ENCODE data around the gene C12orf42. TPM values are rescaled to one million over a fixed set of nuclear protein-coding genes. Genes with fewer than 3 reads are reported as not detected.
"Not testable (repeated sequence)": the region's sequence is repeated elsewhere in the genome, so short reads cannot be mapped to it uniquely, and the experiment has no call there.

The C12orf42 gene
- total RNA-seq, 1 donor = not detected

- Histone ChIP-seq H3K27me3 (ENCODE audit: insufficient read depth, low read length) (no peaks in the 10 kb centered on the region), H3K79me2 (ENCODE audit: insufficient read depth, low read length) (no peaks in the 10 kb centered on the region), H3K9me3 (ENCODE audit: low read depth, low read length) (no peaks in the 10 kb centered on the region), H3K27ac (ENCODE audit: low read depth, low read length) (no peak overlapping the region), H3K4me1 (ENCODE audit: insufficient read depth, low read length) (no peaks in the 10 kb centered on the region), H3K4me3 (ENCODE audit: insufficient read depth, low read length) (no peak overlapping the region), H2AFZ (ENCODE audit: low read length) (no peak overlapping the region), H4K20me1 (ENCODE audit: insufficient read depth, low read length) (no peaks in the 10 kb centered on the region), H3K4me2 (ENCODE audit: insufficient read depth, low read length) (no peak overlapping the region), H3K36me3 (ENCODE audit: insufficient read depth, low read length) (no peaks in the 10 kb centered on the region)
- no peak for DNase-seq (ENCODE audit: insufficient read length, low spot score, missing footprints)
- TF ChIP-seq, protein P1, sequence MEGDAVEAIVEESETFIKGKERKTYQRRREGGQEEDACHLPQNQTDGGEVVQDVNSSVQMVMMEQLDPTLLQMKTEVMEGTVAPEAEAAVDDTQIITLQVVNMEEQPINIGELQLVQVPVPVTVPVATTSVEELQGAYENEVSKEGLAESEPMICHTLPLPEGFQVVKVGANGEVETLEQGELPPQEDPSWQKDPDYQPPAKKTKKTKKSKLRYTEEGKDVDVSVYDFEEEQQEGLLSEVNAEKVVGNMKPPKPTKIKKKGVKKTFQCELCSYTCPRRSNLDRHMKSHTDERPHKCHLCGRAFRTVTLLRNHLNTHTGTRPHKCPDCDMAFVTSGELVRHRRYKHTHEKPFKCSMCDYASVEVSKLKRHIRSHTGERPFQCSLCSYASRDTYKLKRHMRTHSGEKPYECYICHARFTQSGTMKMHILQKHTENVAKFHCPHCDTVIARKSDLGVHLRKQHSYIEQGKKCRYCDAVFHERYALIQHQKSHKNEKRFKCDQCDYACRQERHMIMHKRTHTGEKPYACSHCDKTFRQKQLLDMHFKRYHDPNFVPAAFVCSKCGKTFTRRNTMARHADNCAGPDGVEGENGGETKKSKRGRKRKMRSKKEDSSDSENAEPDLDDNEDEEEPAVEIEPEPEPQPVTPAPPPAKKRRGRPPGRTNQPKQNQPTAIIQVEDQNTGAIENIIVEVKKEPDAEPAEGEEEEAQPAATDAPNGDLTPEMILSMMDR (IDR thresholded peaks at IDR 0.05; ENCODE audit: extremely low read depth, low read depth, low read length) = no peak
Observed at GRCh38 chr12:103444983-103445382, 50.8 kb downstream of the C12orf42 start.

DNA sequence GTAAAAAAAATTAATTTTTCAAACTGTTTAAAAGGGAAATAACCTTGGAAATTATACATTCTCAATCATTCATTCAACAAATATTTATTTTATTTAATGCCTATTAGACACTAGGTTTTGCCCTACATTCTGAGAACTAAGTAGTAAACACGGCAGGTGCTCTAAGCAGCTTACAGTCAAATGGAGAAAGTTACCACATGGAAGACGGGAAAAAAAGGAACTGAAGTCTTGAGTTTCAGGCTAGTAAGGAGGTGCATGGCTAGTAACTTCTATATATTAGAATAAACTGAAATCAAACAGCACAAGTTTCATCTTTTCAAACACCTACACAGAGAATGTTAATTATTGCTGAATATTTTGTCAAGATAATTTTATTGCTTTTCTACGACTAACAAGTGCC, 52.9 kb downstream of the C12orf42 start:
- Histone ChIP-seq H3K4me1 (ENCODE audit: insufficient read depth, low read length) (no peaks in the 10 kb centered on the region), H4K20me1 (ENCODE audit: insufficient read depth, low read length) (no peaks in the 10 kb centered on the region), H3K36me3 (ENCODE audit: insufficient read depth, low read length) (no peaks in the 10 kb centered on the region), H2AFZ (ENCODE audit: low read length) (no peak overlapping the region), H3K4me2 (ENCODE audit: insufficient read depth, low read length) (no peak overlapping the region), H3K27me3 (ENCODE audit: insufficient read depth, low read length) (no peaks in the 10 kb centered on the region), H3K27ac (ENCODE audit: low read depth, low read length) (no peak overlapping the region), H3K4me3 (ENCODE audit: insufficient read depth, low read length) (no peak overlapping the region), H3K9me3 (ENCODE audit: low read depth, low read length) (no peaks in the 10 kb centered on the region), H3K79me2 (ENCODE audit: insufficient read depth, low read length) (no peaks in the 10 kb centered on the region)
- DNase-seq (ENCODE audit: insufficient read length, low spot score, missing footprints) = no peak
- TF ChIP-seq, protein P1 (IDR thresholded peaks at IDR 0.05; ENCODE audit: extremely low read depth, low read depth, low read length) = no peak

DNA sequence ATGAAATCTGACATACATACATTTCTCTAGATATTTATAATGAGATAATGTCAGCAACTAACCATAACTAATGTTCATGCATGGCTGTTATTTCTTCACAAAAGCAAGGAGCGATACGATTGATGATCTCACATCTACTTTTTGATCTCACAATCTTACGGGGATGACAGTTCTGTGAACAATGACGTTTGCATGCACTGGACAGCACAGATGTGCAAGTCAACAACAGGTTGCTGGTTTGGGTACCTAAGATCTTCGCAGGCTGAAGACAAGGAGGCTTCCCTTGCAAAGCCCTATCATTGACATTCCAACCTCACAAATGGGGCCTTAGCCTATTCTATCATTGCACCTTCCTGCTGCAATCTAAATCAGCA, 53.6 kb downstream of the C12orf42 start:
- no peaks in the 10 kb centered on the region for H4K20me1 ChIP-seq (ENCODE audit: insufficient read depth, low read length)
- TF ChIP-seq, protein P1 (IDR thresholded peaks at IDR 0.05; ENCODE audit: extremely low read depth, low read depth, low read length) = no peak
- no peaks in the 10 kb centered on the region for H3K4me1 ChIP-seq (ENCODE audit: insufficient read depth, low read length)
- DNase-seq (ENCODE audit: insufficient read length, low spot score, missing footprints) = no peak
- H3K4me3 ChIP-seq (ENCODE audit: insufficient read depth, low read length) = no peak overlapping the region
- H3K27me3 ChIP-seq (ENCODE audit: insufficient read depth, low read length) = no peaks in the 10 kb centered on the region
- H3K4me2 ChIP-seq (ENCODE audit: insufficient read depth, low read length) = no peak overlapping the region
- H3K27ac ChIP-seq (ENCODE audit: low read depth, low read length) = no peak overlapping the region
- H2AFZ ChIP-seq (ENCODE audit: low read length) = no peak overlapping the region
- H3K79me2 ChIP-seq (ENCODE audit: insufficient read depth, low read length) = no peaks in the 10 kb centered on the region
- H3K36me3 ChIP-seq (ENCODE audit: insufficient read depth, low read length) = no peaks in the 10 kb centered on the region
- H3K9me3 ChIP-seq (ENCODE audit: low read depth, low read length) = no peaks in the 10 kb centered on the region

DNA sequence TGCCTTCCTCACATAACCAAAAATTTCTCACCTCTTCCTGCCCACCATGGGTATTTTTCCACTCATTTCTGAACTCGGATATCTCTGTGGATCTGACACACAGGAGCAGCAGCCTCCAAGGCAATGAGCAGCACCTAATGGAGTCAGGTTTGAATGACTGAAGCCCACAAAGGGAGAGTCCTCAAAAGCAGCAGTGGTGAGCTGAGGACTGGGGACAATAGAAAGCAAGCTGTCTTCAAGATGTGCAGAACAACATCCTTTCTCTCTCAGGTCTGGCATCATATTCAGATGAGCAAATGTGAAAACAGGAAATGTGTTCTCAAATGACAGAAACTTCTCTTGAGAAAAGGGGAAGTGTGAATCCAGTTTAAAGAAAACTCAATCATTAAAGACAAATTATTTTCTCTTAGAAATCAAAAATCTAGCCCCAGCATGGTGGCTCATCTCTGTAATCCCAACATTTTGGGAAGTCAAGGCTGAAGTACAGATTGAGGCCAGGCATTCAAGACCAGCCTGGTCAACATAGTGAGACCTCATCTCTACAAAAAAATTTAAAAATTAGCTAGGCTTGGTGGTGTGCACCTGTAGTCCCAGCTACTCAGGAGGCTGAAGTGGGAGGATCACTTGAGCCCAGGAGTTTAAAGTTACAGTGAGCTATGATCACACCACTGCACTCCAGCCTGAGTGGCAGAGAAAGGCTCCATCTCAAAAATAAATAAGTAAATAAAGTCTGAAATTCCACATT, 54.2 kb downstream of the C12orf42 start:
- Histone ChIP-seq H3K4me3 (ENCODE audit: insufficient read depth, low read length) (no peak overlapping the region), H3K4me1 (ENCODE audit: insufficient read depth, low read length) (no peaks in the 10 kb centered on the region), H2AFZ (ENCODE audit: low read length) (no peak overlapping the region), H3K9me3 (ENCODE audit: low read depth, low read length) (no peaks in the 10 kb centered on the region), H3K36me3 (ENCODE audit: insufficient read depth, low read length) (no peaks in the 10 kb centered on the region), H4K20me1 (ENCODE audit: insufficient read depth, low read length) (no peaks in the 10 kb centered on the region), H3K27ac (ENCODE audit: low read depth, low read length) (no peak overlapping the region), H3K4me2 (ENCODE audit: insufficient read depth, low read length) (no peak overlapping the region), H3K27me3 (ENCODE audit: insufficient read depth, low read length) (no peaks in the 10 kb centered on the region), H3K79me2 (ENCODE audit: insufficient read depth, low read length) (no peaks in the 10 kb centered on the region)
- TF ChIP-seq, protein P1 (IDR thresholded peaks at IDR 0.05; ENCODE audit: extremely low read depth, low read depth, low read length) = no peak
- DNase-seq (ENCODE audit: insufficient read length, low spot score, missing footprints) = no peak

- not testable (repeated sequence) for H3K4me2 ChIP-seq (ENCODE audit: insufficient read depth, low read length); H3K36me3 ChIP-seq (ENCODE audit: insufficient read depth, low read length); H4K20me1 ChIP-seq (ENCODE audit: insufficient read depth, low read length); H3K27me3 ChIP-seq (ENCODE audit: insufficient read depth, low read length); H3K79me2 ChIP-seq (ENCODE audit: insufficient read depth, low read length); H3K4me1 ChIP-seq (ENCODE audit: insufficient read depth, low read length); H3K4me3 ChIP-seq (ENCODE audit: insufficient read depth, low read length); H3K27ac ChIP-seq (ENCODE audit: low read depth, low read length); H2AFZ ChIP-seq (ENCODE audit: low read length); H3K9me3 ChIP-seq (ENCODE audit: low read depth, low read length); DNase-seq (ENCODE audit: insufficient read length, low spot score, missing footprints)
Observed at GRCh38 chr12:103434165-103435105, 61.3 kb downstream of the C12orf42 start.
